Gastroesophageal sphincter (tissue), 4 donors: Measurements from ENCODE around the gene IBA57. TPM values are rescaled to one million over a fixed set of nuclear protein-coding genes. Genes with fewer than 3 reads are reported as not detected.

Experiments used
- ATAC-seq: fragments of 150-250 bp; one replicate; pipeline ENCODE4 v1.9.1; 2016; ENCODE audit warnings: mild to moderate bottlenecking, moderate library complexity
- H3K27ac ChIP-seq, 4 donors: fragments of 200-600 bp; sonication (generic) in 3 of 4; 1 replicate in 3 of 4; 2 replicates in 1 of 4; pipeline ENCODE4 v1.5.1; 2016 to 2019
- H3K27me3 ChIP-seq: fragments of 200-600 bp; sonication (generic); one replicate; pipeline ENCODE4 v1.5.1; 2019
- H3K36me3 ChIP-seq, 2 donors: fragments of 200-600 bp; sonication (generic); one replicate each; pipeline ENCODE4 v1.5.1; 2019; ENCODE audit warnings: control low read depth in 1 of 2
- H3K4me1 ChIP-seq, 3 donors: fragments of 200-600 bp; sonication (generic); 1 replicate in 2 of 3; 2 replicates in 1 of 3; pipeline ENCODE4 v1.5.1; 2016 to 2019; ENCODE audit warnings: control low read depth in 2 of 3
- H3K4me3 ChIP-seq, 2 donors: fragments of 200-600 bp; sonication (generic); one replicate each; pipeline ENCODE4 v1.5.1; 2019; ENCODE audit warnings: mild to moderate bottlenecking in 1 of 2, moderate library complexity in 1 of 2
- H3K9me3 ChIP-seq, 3 donors: fragments of 200-600 bp; sonication (generic); one replicate each; pipeline ENCODE4 v1.5.1; 2017 to 2019; ENCODE audit warnings: control low read depth in 2 of 3
- CTCF ChIP-seq, 4 experiments: fragments of 200-600 bp in 2 of 4; fragments of 450-650 bp in 2 of 4; sonication (generic) in 1 of 4; IDR thresholded peaks; one replicate each; pipeline ENCODE4 v1.5.1; 2017 to 2019; ENCODE audit warnings: antibody characterized with exemption in 4 of 4, mild to moderate bottlenecking in 2 of 4, moderate library complexity in 2 of 4
- EP300 ChIP-seq: sonication (generic); formaldehyde crosslinking; IDR thresholded peaks from one replicate; pipeline ENCODE4 v1.6.1; 2017; ENCODE audit warnings: antibody characterized with exemption, mild to moderate bottlenecking
- POLR2A ChIP-seq, 2 donors: fragments of 450-650 bp; IDR thresholded peaks; one replicate each; pipeline ENCODE4 v1.6.1; 2017; ENCODE audit warnings: antibody characterized with exemption in 2 of 2, mild to moderate bottlenecking in 2 of 2, moderate library complexity in 1 of 2
- POLR2AphosphoS5 ChIP-seq: sonication (generic); formaldehyde crosslinking; IDR thresholded peaks from one replicate; pipeline ENCODE4 v1.6.1; 2017; ENCODE audit warnings: antibody characterized with exemption
- WGBS, 2 donors: methylation state at CpG; one replicate each; pipeline ENCODE4 v1.1.5; 2018; ENCODE audit warnings: low coverage in 1 of 2; 5-methylcytosine and 5-hydroxymethylcytosine counted together
- total RNA-seq, 4 donors: library from RNA; depleted of rRNA; stranded (reverse); fragments of >200 nt; gene quantifications; one replicate each; pipeline ENCODE4 v1.1.0, GENCODE V29; 2016

IBA57 gene
- total RNA-seq, 4 donors from 2014 or later: 4.2 to 11.3 (median 7.4) TPM

DNA sequence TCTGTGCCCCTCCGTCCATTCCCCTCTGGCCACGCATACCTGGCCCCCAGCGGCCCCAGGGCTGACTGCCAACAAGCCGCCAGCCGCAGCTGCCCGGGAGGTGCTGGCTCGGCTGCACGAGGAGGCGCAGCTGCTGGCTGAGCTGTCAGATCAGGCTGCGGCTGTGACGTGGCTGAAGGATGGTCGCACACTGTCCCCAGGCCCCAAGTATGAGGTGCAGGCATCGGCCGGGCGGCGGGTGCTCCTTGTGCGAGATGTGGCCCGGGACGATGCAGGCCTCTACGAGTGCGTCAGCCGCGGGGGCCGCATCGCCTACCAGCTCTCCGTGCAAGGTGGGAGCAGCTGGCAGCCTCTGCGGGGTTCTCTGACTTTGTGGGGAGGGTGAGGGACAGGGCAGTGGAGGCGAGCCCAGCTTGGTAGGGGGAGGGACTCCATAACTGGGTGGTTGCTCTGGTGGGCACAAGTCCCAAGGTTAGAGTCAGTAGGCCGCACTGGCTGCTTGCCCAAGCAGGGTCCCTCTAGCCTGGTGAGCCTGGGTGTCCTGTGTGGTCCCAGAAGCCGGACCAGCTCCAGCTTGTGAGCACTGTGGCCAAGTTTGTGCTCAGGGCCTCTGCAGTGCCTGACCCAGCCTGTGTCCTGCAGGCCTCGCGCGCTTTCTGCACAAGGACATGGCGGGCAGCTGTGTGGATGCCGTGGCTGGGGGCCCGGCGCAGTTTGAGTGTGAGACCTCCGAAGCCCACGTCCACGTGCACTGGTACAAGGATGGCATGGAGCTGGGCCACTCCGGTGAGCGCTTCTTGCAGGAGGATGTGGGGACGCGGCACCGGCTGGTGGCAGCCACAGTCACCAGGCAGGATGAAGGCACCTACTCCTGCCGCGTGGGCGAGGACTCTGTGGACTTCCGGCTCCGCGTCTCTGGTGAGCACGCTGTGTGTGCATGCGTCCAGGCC, 51.0 kb downstream of the IBA57 start:
- Histone ChIP-seq H3K9me3 (no peaks in the 10 kb centered on the region), H3K27me3 (peaks cover 29% of the 10 kb centered on the region), H3K4me1 (peaks cover 0 to 27% (median 8%) of the 10 kb centered on the region in 3 donors), H3K27ac (no peak overlapping the region), H3K36me3 (peaks cover 0 to 25% of the 10 kb centered on the region in 2 donors), H3K4me3 (no peak overlapping the region)
- WGBS, 2 donors: 46 to 100% methylated on average over 2 to 5 of the region's 53 CpGs
- ATAC-seq: no peak
- TF ChIP-seq POLR2AphosphoS5 (no peak), CTCF (IDR thresholded peaks at IDR 0.05) (no peak), EP300 (no peak), POLR2A (IDR thresholded peaks at IDR 0.05) (no peak)

DNA sequence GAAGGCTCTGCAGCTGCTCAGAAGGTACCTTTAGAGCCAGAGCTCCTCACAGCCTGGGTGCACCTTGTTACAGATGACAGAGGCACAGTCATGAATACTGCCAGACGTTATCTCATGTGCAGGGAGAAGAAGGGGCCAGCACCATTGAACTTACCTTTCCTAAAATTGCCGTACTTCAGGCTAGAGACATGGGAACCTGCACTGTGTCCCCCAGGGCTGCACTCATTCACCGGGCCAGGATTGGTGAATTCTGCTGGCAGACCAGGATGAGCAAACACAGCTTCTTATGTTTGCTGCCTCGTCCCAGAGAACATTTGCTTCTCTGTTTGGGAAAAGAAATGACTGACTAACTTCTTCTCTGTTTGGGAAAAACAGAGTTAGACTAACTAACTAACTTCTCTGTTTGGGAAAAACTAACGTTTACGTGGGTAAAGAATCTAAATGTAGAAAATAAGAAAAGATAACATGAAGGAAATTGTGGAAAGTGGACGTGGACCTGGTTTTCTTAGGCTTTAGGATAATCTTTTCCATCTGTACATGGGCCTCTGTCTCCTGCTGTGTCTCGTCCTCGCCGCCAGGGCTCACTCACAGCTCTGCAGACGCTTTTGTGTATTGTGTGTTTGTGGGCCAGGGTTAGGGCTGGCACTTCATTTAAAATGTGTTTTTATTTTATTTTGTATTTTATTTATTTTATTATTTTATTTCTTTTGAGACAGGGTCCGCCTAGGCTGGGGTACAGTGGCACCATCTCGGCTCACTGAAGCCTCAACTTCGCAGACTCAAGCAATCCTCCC, 52.1 kb downstream of the IBA57 start:
- Histone ChIP-seq H3K36me3 (peaks cover 0 to 25% of the 10 kb centered on the region in 2 donors), H3K4me1 (peaks cover 0 to 18% (median 6%) of the 10 kb centered on the region in 3 donors), H3K9me3 (no peaks in the 10 kb centered on the region), H3K4me3 (no peak overlapping the region), H3K27ac (no peak overlapping the region), H3K27me3 (peaks cover 18% of the 10 kb centered on the region)
- 75 to 82% methylated on average over 12 to 14 of the region's 14 CpGs for WGBS, 2 donors
- no peak for ATAC-seq
- TF ChIP-seq POLR2AphosphoS5 (no peak), EP300 (no peak), CTCF (IDR thresholded peaks at IDR 0.05) (no peak), POLR2A (IDR thresholded peaks at IDR 0.05) (no peak)

- Histone ChIP-seq H3K4me3 (no peak overlapping the region), H3K27me3 (peaks cover 9% of the 10 kb centered on the region), H3K9me3 (peaks cover 0 to under 1% (median 0%) of the 10 kb centered on the region in 3 donors), H3K27ac (no peak overlapping the region), H3K4me1 (peaks cover 0 to 9% (median 4%) of the 10 kb centered on the region in 3 donors), H3K36me3 (peaks cover 0 to 25% of the 10 kb centered on the region in 2 donors)
- TF ChIP-seq CTCF (IDR thresholded peaks at IDR 0.05): no peak
- no peak for TF ChIP-seq POLR2A (IDR thresholded peaks at IDR 0.05)
- no peak for TF ChIP-seq EP300
- TF ChIP-seq POLR2AphosphoS5: no peak
- no peak for ATAC-seq
- WGBS, 2 donors: 69% methylated on average over 2 of the region's 14 CpGs; no CpG with 5 or more reads in 1 of the 2 donors
Measured at GRCh38 chr1:228218513-228219244, 53.1 kb downstream of the IBA57 start.

DNA sequence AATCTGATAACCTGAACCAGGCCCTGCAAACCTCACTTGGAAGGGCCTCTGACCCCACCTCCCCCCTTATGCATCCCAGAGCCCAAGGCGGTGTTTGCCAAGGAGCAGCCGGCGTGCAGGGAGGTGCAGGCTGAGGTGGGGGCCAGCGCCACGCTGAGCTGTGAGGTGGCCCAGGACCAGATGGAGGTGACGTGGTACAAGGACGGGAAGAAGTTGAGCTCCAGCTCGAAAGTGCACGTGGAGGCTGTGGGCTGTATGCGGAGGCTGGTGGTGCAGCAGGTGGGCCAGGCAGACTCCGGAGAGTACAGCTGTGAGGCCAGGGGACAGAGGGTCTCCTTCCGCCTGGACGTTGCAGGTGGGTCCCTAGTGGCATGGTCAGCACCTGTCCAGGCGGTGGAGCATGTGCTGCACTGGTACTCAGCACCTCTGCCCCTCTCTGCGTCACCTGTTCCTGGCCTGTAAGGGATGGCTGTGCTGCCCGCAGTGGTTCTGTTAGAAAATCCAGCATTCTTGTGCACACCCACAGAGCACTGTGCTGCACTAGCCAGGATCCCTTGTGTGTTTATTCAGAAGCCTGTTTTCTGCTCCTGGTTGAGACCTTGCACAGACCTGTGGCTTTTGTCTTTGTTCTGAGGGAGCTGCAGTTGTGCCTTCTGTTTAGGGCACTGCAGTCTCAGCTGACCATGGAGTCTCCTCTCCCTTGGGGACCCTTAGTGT, 53.8 kb downstream of the IBA57 start:
- ATAC-seq: no peak
- peaks cover 0 to 2% (median 0%) of the 10 kb centered on the region in 3 donors for H3K4me1 ChIP-seq
- peaks cover 0 to 7% (median 0%) of the 10 kb centered on the region in 3 donors for H3K9me3 ChIP-seq
- 93 to 100% methylated on average over 1 to 5 of the region's 16 CpGs for WGBS, 2 donors
- peaks cover 0 to 31% of the 10 kb centered on the region in 2 donors for H3K36me3 ChIP-seq
- TF ChIP-seq CTCF (IDR thresholded peaks at IDR 0.05): no peak
- no peak for TF ChIP-seq EP300
- TF ChIP-seq POLR2AphosphoS5: no peak
- no peak overlapping the region for H3K27ac ChIP-seq
- H3K4me3 ChIP-seq: no peak overlapping the region
- H3K27me3 ChIP-seq: peaks cover 2% of the 10 kb centered on the region
